SK-N-MC (cell line): ENCODE results near the gene RUNX2.

Experiments used
- EZH2 ChIP-seq: fragments of 200-600 bp; sonication (generic); IDR thresholded peaks from one replicate; pipeline ENCODE4 v1.6.1; 2017; ENCODE audit warnings: antibody characterized with exemption
- FOXP2 ChIP-seq: optimal IDR thresholded peaks from 2 replicates; pipeline ENCODE3; 2011; ENCODE audit warnings: mild to moderate bottlenecking, moderate library complexity; ENCODE audit not compliant: insufficient read depth; ENCODE audit errors: extremely low read length, control extremely low read depth
- POLR2AphosphoS5 ChIP-seq: IDR thresholded peaks from 2 replicates; pipeline ENCODE4 v1.6.1; 2012; ENCODE audit warnings: mild to moderate bottlenecking, low read depth, low read length, borderline replicate concordance

DNA sequence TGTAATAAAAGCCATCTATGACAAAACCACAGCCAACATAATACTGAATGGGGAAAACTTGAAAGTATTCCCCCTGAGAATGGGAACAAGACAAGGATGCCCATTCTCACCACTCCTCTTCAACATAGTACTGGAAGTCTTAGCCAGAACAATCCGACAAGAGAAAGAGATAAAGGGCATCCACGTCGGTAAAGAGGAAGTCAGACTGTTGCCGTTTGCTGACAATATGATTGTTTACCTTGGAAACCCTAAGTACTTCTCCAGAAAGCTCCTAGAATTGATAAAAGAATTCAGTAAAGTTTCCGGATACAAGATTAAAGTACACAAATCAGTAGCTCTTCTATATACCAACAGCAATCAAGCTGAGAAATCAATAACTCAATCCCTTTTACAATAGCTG is 14.0 kb upstream of the RUNX2 start:
- TF ChIP-seq EZH2 (no peak), POLR2AphosphoS5 (no peak), FOXP2 (no peak)
